HFFc6 (cell line): Measurements from ENCODE around the gene FBXO15. TPM values are rescaled to one million over a fixed set of nuclear protein-coding genes. Genes with fewer than 3 reads are reported as not detected.

ENCODE experiments used
- DNase-seq: peaks from one replicate; pipeline ENCODE4 v3.0.0-alpha.2; 2018
- H3K27ac Mint-ChIP-seq: 2 replicates; pipeline ENCODE4 v1.8.0; 2020; ENCODE audit warnings: mild to moderate bottlenecking, mixed read lengths
- H3K27me3 Mint-ChIP-seq: 2 replicates; pipeline ENCODE4 v1.8.0; 2021; ENCODE audit warnings: mild to moderate bottlenecking, moderate library complexity, mixed read lengths; ENCODE audit not compliant: insufficient read depth
- H3K36me3 Mint-ChIP-seq: 2 replicates; pipeline ENCODE4 v1.8.0; 2021; ENCODE audit warnings: low read depth, mixed read lengths
- H3K4me1 Mint-ChIP-seq: 2 replicates; pipeline ENCODE4 v1.8.0; 2020; ENCODE audit warnings: low read depth, mixed read lengths
- H3K4me3 Mint-ChIP-seq: 2 replicates; pipeline ENCODE4 v1.8.0; 2020; ENCODE audit warnings: mild to moderate bottlenecking, moderate library complexity, mixed read lengths
- H3K9me3 Mint-ChIP-seq: 2 replicates; pipeline ENCODE4 v1.8.0; 2020; ENCODE audit warnings: mild to moderate bottlenecking, mixed read lengths
- total RNA-seq, 6 experiments: library from RNA; stranded (reverse); fragmentation: NEBNext Ultra II Directional; extraction: Animal tissue kit (Norgen Biotek cat#: 25700); gene quantifications; 2 replicates in 1 of 6; 3 replicates in 5 of 6; pipeline ENCODE4 v1.2.3, GENCODE V29; 2021
- TF ChIP-seq, protein P1 (sequence below): fragments of 200-600 bp; sonication (generic); IDR thresholded peaks from 2 replicates; pipeline ENCODE4 v1.5.0; 2021; ENCODE audit warnings: antibody characterized with exemption, mild to moderate bottlenecking

FBXO15 gene
- total RNA-seq, 6 experiments from 2014 or later = 0.71 to 2.2 (median 1.1) TPM

DNA sequence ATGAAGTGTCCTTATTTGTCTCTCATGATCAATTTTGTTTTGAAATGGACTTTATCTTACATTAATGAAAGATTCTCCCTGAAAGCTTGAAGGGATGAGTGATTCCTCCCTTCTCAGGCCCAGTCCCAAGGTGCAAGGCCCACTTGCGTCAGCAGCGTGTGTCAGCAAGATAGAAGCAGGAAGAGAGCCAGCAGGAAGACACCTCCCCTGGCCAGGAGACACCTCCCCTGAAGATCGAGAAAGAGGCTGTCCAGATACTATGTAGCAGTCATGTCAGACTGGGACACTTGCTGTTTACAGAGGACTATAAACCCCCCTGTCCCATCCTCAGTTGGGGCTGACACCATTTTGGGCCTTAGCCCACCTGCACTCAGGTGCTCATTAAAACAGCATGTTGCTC lies 39.0 kb upstream of the FBXO15 start:
- DNase-seq = no peak
- H3K4me3 Mint-ChIP-seq = no peak overlapping the region
- peaks cover 35% of the 10 kb centered on the region for H3K27me3 Mint-ChIP-seq
- H3K4me1 Mint-ChIP-seq = peaks cover 22% of the 10 kb centered on the region
- no peaks in the 10 kb centered on the region for H3K36me3 Mint-ChIP-seq
- no peaks in the 10 kb centered on the region for H3K9me3 Mint-ChIP-seq
- TF ChIP-seq, protein P1, sequence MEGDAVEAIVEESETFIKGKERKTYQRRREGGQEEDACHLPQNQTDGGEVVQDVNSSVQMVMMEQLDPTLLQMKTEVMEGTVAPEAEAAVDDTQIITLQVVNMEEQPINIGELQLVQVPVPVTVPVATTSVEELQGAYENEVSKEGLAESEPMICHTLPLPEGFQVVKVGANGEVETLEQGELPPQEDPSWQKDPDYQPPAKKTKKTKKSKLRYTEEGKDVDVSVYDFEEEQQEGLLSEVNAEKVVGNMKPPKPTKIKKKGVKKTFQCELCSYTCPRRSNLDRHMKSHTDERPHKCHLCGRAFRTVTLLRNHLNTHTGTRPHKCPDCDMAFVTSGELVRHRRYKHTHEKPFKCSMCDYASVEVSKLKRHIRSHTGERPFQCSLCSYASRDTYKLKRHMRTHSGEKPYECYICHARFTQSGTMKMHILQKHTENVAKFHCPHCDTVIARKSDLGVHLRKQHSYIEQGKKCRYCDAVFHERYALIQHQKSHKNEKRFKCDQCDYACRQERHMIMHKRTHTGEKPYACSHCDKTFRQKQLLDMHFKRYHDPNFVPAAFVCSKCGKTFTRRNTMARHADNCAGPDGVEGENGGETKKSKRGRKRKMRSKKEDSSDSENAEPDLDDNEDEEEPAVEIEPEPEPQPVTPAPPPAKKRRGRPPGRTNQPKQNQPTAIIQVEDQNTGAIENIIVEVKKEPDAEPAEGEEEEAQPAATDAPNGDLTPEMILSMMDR = no peak
- no peak overlapping the region for H3K27ac Mint-ChIP-seq

DNA sequence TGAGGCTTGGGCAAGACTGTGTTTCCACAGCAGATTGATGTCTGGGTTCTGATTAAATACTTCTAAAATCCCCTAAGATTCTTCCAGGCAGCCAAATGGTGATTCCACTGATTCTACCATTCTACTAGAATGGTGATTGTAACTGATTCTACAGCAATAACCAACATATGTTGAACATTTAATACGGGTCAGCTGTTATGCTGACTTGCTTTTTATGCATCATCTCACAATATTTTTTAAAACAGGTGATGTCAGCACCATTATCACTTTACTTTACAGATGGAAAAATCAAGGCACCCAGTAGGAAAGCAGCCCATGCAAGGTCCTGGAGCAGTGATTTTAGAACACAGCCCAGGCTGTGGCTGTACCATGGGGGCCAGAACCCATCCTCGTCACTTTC lies 38.2 kb upstream of the FBXO15 start:
- H3K4me3 Mint-ChIP-seq = no peak overlapping the region
- H3K27ac Mint-ChIP-seq = no peak overlapping the region
- no peak for DNase-seq
- no peaks in the 10 kb centered on the region for H3K36me3 Mint-ChIP-seq
- TF ChIP-seq, protein P1 = no peak
- H3K27me3 Mint-ChIP-seq = peaks cover 34% of the 10 kb centered on the region
- H3K4me1 Mint-ChIP-seq = peaks cover 22% of the 10 kb centered on the region
- H3K9me3 Mint-ChIP-seq = no peaks in the 10 kb centered on the region

DNA sequence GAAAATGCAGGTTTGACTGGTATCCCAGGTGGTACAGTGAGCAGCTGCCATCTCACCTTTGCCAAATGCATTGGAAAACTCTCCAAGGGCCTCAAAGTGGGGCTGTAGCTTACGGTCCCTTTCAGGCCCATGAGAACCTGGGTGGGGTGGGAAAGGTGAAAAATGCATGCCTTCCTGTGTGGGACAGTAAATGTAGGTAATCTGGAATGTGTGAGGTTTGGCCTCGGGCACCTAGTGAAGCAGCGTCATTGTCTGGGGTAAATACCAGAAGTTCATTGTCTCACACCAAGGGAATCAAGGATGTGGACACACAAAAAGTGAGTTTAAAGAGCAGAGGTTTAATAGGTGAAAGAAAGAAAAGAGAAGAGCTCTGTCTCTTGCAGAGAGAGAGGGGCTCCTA lies 37.2 kb upstream of the FBXO15 start:
- Mint-ChIP-seq H3K4me3 (no peak overlapping the region), H3K36me3 (peaks cover 5% of the 10 kb centered on the region; the same call in 1 of the 2 replicates), H3K27ac (no peak overlapping the region), H3K27me3 (peaks cover 39% of the 10 kb centered on the region), H3K4me1 (peaks cover 14% of the 10 kb centered on the region), H3K9me3 (peaks cover 5% of the 10 kb centered on the region)
- TF ChIP-seq, protein P1 = no peak
- no peak for DNase-seq

DNA sequence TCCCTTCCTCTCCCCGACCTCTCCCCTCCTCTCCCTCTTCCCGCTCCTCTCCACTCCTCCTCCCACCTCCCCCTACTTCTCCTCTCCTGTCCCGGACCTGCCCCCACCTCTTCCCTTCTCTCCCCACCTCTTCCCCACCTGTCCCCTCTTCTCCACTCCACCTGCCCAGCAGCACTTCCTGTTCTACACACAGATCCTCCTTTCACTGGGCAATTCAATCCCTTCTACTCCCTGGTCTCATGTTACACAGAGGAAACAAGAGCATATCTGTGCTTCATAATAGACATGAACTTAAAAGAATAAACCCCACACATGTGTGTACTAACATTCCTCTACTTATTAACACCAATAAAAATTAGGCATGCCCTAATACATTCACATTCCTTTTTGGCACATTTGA lies 35.5 kb upstream of the FBXO15 start:
- Mint-ChIP-seq H3K4me1 (no peaks in the 10 kb centered on the region), H3K27me3 (peaks cover 37% of the 10 kb centered on the region), H3K9me3 (peaks cover 5% of the 10 kb centered on the region), H3K4me3 (no peak overlapping the region), H3K36me3 (peaks cover 6% of the 10 kb centered on the region; the same call in 1 of the 2 replicates), H3K27ac (no peak overlapping the region)
- TF ChIP-seq, protein P1 = no peak
- DNase-seq = no peak

DNA sequence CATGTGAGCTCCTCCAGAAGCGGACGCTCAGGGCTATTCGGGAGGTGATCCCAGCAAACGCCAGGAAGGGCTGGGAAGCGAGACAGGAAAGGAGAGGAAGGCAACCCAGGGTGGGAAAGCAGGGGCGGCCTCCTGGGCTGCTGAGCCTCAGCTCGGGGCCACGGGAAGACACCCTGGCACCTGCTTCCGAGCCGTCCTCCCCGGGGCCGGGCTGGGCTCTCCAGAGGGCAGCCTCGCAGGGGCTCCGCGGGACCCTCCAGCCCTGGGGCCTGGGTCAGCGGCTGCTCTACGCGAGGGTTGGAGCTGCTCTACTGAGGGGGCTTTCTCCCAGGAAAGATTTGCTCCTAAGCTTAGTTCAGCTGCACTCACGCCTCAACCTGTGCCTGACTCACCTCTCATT lies 34.7 kb upstream of the FBXO15 start:
- Mint-ChIP-seq H3K4me3 (no peak overlapping the region), H3K27me3 (peaks cover 40% of the 10 kb centered on the region), H3K27ac (no peak overlapping the region), H3K4me1 (no peaks in the 10 kb centered on the region), H3K9me3 (peaks cover 5% of the 10 kb centered on the region), H3K36me3 (peaks cover 6% of the 10 kb centered on the region; the same call in 1 of the 2 replicates)
- TF ChIP-seq, protein P1 = no peak
- no peak for DNase-seq

DNA sequence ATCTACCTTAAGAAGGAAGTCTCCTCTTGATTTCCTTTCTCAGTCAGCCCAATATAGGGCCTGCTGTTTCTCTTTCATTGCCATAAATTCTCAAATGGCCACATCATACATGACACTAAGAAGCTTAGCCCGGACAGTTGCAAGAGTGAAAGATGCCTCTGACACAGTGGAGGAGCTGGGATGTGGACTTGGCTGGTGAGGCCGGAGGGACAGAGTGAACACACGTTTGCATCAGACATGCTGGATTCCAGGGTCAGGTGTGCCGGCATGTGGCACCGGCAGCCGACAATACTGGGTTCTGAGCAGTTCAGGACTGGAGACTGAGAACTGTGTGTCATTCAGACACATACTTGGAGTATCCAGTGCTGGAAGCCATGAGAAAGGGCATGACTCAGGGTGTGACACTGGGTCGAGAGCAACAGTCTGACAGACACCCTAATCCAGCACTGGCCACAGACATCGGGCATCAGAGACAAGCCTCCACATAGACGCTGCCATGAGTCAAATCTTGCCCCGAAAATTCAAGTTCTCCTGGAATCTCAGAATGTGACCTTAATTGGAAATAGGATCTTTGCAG lies 32.1 kb upstream of the FBXO15 start:
- Mint-ChIP-seq H3K27ac (no peak overlapping the region), H3K27me3 (peaks cover 36% of the 10 kb centered on the region), H3K4me1 (no peaks in the 10 kb centered on the region), H3K4me3 (no peak overlapping the region), H3K36me3 (peaks cover 6% of the 10 kb centered on the region; the same call in 1 of the 2 replicates), H3K9me3 (peaks cover 5% of the 10 kb centered on the region)
- DNase-seq = no peak
- TF ChIP-seq, protein P1 = no peak
